ENCODE results near the gene MECP2.
A peak's percentile ranks its signal among the peaks of the same experiment; 100 is the strongest.

Gene MECP2

DNA sequence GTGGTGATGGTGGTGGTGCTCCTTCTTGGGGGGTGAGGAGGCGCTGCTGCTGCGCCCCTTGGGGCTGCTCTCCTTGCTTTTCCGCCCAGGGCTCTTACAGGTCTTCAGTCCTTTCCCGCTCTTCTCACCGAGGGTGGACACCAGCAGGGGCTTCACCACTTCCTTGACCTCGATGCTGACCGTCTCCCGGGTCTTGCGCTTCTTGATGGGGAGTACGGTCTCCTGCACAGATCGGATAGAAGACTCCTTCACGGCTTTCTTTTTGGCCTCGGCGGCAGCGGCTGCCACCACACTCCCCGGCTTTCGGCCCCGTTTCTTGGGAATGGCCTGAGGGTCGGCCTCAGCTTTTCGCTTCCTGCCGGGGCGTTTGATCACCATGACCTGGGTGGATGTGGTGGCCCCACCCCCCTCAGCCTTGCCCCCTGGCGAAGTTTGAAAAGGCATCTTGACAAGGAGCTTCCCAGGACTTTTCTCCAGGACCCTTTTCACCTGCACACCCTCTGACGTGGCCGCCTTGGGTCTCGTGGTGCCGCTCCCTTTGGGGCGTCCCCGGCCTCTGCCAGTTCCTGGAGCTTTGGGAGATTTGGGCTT lies 66.7 kb downstream of the MECP2 start:
- DNase-seq: no peak

DNA sequence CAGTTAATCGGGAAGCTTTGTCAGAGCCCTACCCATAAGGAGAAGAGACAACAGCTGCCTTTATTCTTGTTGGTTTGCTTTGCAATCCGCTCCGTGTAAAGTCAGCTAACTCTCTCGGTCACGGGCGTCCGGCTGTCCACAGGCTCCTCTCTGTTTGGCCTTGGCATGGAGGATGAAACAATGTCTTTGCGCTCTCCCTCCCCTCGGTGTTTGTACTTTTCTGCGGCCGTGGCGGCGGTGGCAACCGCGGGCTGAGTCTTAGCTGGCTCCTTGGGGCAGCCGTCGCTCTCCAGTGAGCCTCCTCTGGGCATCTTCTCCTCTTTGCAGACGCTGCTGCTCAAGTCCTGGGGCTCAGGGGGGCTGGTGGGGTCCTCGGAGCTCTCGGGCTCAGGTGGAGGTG lies 67.3 kb downstream of the MECP2 start:
- DNase-seq: no peak

DNA sequence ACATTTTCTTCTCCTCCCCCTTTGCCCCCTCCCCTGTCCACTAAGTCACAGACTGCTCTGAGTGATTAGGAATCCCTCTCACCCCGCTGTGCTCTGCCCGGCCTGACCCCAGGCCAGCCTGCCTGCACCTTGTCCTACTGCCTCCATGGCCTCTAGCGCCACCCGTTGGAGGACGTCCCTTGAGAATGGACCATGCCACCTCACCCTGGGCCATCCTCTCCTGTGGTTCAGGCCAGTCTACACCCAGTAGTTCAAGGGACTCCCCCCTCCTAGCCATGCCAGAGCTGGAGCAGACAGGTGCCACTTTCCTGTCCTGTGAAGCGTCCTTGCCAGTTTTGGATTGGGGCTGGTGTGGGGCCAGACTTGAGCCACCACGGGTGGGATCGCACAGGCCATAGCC lies 68.1 kb downstream of the MECP2 start:
- no peak for DNase-seq

DNA sequence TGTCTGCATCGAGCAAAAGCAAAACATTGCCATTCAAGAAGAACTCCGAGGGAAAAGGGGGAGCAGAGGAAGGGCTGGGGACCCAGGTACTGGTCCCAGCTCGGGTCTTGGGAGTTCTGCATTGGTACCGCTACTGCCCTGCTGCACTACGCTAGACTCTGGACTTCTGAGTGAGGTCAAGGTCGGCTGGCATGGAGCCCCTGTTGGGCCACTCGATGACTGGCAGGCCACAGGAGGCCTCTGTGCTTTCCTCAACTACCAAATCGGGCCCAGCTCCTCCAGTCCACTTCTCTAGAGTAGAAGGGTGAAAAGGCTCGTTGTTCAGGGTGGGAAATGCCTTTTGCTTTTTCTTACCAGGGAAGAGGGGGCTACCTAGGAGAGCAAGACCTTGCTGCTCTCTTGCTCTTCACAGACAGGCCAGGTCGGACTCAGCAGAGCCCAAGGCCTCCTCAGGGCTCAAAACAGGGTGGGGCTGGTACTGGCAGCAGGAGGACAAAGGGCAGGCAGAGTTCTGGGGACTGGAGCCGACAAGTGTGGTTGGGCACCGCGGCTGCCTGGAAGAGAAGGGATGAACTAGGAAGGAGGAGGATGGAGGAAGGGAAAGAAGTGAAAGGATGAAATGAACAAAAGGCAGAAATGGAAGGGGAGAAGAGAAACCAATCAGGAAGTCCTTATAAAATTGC lies 68.9 kb downstream of the MECP2 start:
- DNase-seq: no peak

DNA sequence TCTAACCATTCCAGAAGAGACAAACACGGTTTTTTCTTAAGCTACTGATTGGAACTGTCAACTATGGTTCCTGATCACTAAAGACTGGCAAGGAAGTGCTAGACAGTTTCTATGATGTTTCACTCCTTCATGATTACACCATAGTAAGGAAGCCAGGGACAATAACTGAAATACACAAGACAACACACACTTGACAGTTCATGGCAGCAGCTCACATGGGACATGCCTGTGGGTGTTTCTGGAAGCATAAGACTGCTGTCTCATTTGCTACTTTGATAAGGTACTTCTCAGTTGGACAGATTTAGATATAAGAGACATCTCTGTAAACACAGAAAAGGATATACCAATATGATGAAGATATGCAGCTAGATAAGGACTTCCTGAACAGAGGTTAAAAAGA lies 69.5 kb downstream of the MECP2 start:
- DNase-seq: no peak

DNA sequence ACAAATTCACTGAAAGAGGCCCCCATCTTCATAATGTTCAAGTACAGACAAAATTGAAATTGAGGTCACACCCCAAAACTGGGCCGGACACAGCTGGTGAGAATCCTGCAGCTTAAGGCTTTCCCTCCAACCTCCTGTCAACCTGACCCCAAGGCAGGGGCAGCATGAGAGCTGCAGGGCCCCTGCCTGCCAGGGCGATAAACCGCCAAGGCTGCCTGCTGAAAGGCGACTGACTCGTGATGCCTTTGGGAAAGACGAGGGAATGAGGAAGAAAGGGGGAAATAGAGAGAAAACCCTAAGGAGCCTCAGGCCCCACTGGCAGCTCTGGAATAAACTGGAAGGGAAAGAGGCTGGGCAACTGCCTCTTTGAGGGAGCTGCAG lies 70.5 kb downstream of the MECP2 start:
- no peak for DNase-seq

DNA sequence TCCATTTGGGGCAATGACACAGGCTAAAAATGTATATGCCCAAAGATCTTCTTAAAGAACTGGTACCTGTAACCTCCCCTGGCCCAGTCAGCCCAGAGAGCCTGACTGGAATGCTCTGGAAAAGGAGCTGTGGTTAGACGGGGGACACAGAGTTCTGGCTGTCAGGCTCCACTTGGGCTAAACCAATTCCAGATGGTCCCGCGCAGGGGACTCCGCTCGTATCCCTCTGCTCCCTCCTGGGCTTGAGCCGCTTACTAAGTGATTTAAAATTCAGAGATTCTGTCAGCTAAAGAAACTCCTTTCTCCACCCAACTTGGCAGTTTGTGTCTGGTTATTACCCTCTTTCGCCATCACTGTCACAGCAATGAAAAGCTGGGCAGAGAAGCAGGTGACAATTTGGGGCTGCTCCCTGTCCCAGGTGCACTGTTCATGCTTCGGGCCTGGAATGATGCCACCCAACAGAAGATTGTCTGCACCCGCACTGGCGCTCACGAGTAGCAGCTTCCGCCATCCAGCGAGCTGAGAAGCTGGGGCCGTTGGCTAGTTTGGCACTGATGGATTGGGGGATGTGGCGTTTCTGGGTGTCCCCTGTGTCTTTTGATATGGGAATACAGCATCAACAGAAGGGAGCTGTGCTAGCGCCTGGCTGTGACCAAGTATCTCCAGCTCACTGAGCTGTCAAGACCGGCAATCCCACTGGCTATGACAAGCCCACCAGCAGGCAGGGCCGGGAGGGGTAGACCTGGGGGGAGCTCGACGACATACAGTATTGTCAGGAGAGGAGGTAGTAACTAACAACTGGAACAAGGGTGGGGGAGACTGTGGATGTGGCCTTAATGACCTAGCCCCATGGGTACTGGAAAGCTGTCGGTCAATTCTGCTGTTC lies 71.1 kb downstream of the MECP2 start:
- DNase-seq: no peak

DNA sequence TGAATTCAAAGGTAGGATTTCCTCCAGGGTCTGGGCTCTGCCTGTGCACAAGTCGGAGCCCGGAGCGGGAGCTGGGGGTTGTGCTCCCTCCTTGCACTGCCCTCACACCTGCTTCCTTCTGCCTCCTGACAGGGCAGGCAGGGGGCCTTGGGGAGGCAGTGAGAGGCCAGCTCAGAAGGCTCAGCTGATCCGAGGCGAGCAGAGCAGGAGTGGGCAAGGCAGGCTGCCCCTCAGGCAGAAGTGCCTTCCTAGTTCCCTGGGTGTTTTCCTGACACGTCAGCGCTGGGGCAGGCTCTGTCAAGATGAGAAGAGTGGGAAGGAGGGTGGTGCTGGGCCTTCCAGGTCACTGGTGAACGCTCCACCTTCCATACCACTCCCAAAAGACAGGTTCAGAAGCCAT lies 72.3 kb downstream of the MECP2 start:
- no peak for DNase-seq

DNA sequence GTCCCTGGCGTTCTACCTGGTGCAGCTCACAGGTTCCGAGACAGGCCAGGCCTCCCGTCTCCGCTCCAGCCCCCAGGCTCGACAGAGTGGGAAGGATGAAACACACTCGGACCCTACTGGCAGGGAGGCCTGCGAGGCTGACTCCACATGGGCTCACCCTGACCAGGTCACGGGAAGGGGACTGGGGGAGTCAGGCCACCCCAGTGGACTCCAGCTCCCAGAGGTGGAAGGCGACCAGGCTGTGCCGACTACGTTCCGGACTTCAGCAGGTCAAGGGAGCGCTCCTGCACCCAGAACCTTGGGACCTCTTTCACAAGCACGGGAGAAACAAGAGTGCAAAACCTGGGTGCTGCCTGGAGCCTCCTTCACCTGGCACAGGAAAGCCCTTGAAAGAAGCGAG lies 73.2 kb downstream of the MECP2 start:
- DNase-seq: no peak

DNA sequence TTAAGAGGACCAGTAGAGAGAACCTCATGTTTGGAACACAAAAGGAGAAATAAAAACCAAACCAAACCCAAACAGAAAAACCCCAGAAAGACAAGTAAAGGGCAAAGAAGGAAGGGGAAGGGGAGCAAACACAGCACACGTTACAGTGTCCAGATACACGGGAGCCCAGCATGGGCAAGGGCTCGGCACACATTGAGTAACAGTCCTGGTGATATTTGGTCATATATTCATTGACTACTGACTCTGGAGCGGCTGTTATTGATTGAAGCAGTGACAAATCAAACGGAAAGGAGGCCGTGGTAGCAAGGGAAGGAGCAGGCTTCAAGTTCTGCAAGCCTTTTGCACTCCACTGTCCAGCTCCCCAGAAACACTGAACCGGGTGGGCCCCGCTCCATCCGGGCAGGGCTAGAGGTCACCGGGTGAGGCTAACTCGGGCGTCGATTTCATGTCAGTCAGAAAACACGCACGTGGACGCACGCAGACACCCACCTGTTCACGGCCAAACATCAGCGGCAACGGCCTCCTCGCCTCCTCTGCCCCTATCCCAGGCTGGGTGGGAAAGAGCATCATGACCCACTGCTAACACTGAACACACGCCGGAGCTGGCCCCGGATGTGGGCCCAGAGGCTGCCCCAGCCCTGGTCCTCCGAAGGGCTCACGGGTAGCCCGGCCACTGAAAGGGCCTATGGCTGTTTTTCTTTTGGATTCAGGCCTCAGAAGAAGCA lies 74.1 kb downstream of the MECP2 start:
- DNase-seq: no peak

DNA sequence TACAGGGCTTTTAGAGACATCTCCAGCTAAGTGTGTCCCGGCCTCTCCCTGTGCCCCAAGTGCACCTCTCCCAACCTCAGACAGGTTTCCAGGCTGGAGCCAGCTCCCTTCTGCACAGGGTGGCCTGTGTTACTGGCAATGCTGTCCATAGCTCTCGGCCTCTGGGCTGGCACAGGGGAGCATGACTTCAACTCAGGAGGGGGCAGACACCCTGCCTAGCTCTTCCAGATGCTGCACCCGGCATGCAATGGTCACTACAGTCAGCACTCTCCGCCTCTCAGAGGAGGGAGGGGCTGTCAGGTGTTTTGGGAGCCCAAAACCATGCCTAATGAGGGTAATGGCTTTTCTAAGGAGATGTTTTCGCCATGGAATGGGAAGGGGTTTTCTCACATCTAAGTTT lies 75.4 kb downstream of the MECP2 start:
- no peak for DNase-seq

DNA sequence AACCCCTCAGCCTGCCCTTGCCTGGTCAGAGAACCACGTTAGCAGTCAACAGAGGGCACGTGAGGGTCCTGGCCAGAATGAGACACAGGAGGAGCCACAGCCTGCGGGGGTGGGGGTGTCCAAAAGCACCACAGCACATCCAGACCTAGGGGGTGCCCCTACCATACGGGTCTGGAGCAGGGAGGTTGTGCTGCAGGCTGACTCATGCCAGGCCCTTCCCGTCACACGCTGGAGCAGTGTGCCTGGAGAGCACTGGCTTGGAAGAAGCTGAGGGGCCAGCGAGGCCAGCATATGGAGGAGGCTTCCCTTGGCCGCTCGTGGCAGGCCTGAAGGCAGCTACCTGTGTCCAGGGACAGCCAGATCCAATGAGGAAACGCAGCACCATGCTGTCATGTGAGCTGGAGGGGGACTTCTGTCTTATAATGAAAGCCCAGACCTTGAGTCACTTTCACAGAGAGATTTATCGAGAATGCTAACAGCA lies 76.3 kb downstream of the MECP2 start:
- DNase-seq: no peak

DNA sequence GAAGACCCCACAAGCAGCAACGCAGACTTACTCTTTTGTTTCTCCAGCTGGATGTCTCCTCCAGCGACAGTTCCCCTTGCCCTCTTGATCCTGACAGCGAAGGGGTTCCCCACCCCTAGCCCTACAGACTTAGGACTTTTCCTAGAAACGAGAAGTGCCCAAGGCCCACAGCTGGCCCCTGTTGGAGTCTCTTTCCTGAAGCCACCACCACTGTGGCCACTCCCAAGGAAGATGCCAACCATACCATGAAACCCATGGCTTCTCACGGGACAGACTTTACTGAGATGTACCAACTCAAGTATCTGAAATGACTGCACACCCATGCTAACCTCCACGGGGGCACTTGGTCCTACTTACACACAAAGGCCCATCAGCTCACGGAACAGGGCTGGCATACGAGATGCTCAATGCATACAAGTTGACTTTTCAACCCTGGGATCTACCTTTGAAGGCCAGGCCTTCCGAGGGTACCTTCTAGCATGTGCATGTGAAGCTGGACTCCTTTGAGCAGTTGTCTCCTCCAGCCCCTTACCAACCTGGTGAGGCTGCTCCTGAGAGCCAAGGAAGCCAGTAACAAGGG lies 76.9 kb downstream of the MECP2 start:
- no peak for DNase-seq

DNA sequence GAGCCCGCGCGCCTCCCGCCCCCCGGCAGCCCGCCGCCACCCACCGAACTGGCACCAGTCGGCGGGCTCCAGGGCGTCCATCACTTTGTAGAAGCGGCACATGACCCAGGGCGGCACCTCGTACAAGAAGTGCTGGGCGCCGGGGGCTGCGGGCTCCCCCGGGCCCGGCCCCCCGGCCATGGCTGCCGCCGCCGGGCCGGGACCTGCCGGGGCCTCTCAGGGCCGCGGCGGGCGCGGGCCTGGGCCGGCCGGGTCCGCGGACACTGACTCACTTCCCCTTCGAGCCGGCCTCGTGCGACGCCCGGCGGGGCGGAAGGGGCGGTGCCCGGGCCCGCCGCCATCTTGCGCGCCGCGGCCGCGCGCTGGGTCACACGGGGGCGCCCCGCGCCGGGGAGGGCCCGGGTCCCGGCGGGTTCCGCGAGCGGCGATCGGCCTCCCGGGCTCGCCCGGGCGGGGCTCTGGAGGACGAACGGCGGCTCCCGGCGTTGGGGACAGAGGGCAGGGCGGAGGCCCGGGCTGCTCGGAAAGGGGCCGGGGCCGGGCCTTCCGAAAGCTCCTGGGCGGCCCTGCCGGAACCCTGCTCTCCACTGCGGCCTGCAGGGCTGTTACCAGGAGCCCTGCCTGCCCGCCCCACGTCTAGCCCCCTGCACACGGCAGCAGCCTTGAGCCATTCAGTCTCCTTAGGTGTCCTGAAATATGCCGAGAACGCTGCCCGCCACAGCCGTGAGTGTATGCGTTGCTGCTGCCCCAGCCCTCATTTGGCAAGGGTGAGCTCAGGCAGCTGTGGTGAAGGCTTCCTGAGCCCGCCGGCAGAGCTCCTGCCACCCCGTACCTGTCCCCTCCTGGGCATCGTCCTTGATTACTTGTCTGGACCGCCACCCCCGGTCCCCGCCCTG lies 77.6 kb downstream of the MECP2 start, which contains the start of gene IRAK1:
TSS of gene IRAK1 (minus strand) at position 270 of the 896 bp plus-strand sequence. CDS start at position 180, 90 bp downstream.
- DNase-seq: peak in 1 of 2 donors; percentile 54

DNA sequence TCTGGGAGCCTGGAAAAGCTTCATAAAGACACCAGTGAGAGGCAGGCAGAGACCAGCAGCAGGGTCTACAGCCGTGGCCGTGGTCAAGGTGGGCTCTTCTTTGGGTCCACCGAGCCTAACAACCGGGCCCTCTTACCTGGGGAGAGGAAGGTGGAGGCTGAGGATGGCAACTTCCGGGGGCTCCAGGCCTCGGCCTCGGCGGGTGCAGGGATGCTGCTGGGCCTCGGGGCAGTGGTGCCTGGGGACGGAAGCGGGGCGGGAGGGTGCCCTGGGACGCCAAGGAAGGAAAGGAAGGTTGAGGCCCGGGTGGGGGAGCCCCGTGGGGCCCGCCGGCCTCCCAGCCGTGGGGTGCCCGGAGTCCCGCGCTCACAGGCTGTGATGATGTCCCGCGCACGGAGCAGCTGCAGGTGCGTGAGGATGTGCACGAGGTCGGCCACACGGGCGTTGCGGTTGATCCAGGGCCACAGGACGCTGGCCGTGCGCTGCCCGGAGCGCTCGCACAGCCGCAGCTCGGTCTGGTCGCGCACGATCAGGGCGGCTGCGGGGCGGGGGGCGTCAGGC lies 78.4 kb downstream of the MECP2 start:
- DNase-seq: no peak

DNA sequence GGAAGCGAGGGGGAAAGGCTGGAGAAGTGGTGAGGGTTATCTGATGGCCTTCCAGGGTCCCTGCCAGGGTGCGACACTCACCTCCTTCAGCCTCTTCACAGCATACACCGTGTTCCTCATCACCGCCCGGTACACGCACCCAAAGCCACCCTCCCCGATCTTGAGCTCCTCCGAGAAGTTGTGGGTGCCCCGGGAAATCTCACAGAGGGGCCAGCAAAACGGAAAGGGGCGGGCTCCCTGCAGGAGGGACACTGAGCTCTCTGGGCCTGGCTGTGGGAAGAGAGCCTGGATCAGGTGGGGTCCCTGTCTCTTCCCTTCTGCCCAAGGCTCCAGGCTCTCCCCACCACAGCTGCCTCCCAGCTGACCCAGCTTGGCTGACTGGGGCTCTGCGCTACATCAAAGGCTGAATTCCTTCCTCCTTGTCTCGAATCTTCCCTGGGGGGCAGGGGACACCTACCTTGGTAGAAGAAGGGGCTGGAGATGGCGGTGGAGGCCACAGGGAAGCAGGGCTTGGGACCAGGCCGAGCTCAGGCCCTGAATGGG lies 78.9 kb downstream of the MECP2 start:
- no peak for DNase-seq

DNA sequence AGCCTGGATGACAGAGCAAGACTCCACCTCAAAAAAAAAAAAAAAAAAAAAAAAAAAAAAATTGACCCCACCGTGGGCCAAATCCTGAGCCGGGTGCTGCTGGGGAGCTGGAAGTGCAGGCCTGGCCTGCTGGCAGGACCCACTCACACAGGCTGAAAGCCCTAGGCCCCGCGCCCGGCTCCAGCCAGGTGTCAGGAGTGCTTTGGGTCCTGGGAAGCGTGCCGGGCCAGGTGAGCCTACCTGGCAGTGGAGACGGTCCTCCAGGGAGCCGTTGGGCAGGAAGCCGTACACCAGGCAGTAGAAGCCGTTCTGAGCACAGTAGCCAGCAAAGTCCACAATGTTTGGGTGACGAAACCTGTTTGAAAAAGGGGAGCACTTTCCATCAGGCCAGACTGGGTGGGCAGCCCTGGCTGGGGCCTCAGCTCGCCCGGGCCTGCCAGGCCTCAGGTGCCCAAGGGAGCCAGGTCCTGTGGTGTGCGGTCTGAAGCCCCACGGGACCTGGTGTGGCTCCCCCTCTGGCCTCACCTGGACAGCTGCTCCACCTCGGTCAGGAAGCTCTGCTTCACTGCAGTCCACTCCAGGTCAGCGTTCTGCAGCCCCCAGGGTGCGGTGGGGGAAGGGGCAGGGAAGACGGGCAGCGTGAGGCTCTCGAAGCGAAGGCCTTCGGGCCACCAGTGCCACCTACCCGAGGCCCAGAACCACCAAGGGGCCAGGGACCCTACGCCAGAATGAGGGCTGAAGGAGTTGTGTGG lies 79.6 kb downstream of the MECP2 start:
- no peak for DNase-seq

DNA sequence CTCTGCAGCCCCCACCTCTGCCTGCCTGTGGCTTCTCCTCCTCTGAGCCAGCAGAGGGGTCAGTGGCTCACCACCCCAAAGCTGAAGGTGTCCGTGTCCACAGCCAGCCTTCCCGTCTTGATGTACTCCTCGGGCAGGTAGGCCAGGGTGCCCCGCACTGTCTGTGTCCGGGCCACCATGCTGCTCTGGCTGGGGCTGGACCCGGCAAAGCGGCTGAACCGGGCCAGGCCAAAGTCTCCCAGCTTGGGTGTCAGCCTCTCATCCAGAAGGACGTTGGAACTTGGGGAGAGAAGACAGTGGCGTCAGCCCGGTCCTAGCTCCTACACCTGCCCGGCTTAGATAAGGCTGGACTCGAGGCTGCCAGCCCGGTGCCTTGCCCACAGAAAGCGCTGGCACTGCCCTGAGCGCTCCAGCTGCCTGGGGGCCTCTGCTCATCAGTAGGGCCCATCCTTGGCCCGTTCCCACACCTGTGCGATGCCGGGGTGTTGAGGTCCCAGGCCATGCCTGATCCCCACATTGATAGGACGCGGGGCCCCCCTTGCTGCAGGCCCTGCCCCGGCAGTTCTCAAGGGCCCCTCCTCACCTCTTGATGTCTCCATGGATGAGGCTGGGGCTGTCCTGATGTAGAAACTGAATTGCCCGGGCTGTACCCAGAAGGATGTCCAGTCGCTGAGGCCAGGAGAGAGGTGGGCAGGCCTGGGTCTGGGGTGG lies 81.0 kb downstream of the MECP2 start:
- no peak for DNase-seq

DNA sequence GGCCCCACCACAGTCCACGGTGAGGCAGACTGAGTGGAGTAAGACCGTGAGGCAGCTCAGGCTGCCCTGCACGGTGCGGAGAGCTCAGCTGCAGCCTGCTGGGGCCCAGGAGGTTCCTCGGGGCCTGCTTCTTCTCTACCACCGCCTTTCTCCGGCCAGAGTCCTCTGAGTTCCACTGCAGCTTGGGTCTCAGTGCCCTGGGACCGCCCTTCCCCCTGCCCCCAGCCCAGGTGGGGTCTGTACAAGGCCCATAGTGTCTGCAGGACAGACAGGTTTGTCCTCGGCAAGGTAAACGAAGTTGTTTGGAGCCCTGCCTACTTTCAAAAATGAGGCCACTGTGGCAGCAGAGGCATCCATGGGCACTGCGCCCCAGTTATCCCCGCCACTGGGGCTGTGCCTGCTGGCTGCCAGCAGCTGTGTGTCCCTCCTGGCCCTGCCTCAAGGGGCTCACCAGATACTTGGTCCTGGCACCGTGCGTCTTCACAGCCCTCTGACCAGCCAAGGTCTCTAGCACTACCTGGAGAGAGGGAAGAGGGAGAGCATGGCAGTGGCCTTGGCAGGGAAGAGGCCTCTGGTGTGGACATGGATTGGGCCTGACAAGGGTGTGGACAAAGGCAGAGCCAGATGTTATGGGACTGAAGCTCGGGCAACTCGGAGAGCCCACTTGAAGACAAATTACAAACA lies 81.8 kb downstream of the MECP2 start:
- DNase-seq: no peak
